Neural cell (in vitro differentiated cells): ENCODE results near the gene TRAF2.

Experiments
- CTCF ChIP-seq: fragments of 450-650 bp; IDR thresholded peaks from 2 replicates; pipeline ENCODE4 v1.5.1; 2014; ENCODE audit warnings: antibody characterized with exemption, mild to moderate bottlenecking, moderate library complexity; ENCODE audit not compliant: poor library complexity, severe bottlenecking
- EP300 ChIP-seq: fragments of 450-650 bp; conservative IDR thresholded peaks from 2 replicates; pipeline ENCODE4 v1.6.1; 2014; ENCODE audit warnings: antibody characterized with exemption, mild to moderate bottlenecking, moderate library complexity; ENCODE audit not compliant: poor library complexity, severe bottlenecking
- EZH2 ChIP-seq: fragments of 200-600, 300-800 bp; shearing (Covaris generic), sonication (generic); IDR thresholded peaks from 2 replicates; pipeline ENCODE4 v1.6.1; 2014; ENCODE audit warnings: antibody characterized with exemption, low read length, borderline replicate concordance, mild to moderate bottlenecking; ENCODE audit not compliant: insufficient read depth, poor library complexity, severe bottlenecking
- MXI1 ChIP-seq: fragments of 450-650 bp; conservative IDR thresholded peaks from 2 replicates; pipeline ENCODE4 v1.6.1; 2014; ENCODE audit warnings: antibody characterized with exemption, mild to moderate bottlenecking; ENCODE audit not compliant: poor library complexity, severe bottlenecking
- POLR2AphosphoS5 ChIP-seq: IDR thresholded peaks from 2 replicates; pipeline ENCODE4 v1.6.1; 2012
- RAD21 ChIP-seq: fragments of 450-650 bp; conservative IDR thresholded peaks from 2 replicates; pipeline ENCODE4 v1.6.1; 2014; ENCODE audit warnings: antibody characterized with exemption, mild to moderate bottlenecking, moderate library complexity
- TAF1 ChIP-seq: IDR thresholded peaks from 2 replicates; pipeline ENCODE4 v1.6.1; 2012; ENCODE audit warnings: low read depth
- TF ChIP-seq, protein P1 (sequence below): IDR thresholded peaks from 2 replicates; pipeline ENCODE4 v1.6.1; 2012; ENCODE audit warnings: borderline replicate concordance

DNA sequence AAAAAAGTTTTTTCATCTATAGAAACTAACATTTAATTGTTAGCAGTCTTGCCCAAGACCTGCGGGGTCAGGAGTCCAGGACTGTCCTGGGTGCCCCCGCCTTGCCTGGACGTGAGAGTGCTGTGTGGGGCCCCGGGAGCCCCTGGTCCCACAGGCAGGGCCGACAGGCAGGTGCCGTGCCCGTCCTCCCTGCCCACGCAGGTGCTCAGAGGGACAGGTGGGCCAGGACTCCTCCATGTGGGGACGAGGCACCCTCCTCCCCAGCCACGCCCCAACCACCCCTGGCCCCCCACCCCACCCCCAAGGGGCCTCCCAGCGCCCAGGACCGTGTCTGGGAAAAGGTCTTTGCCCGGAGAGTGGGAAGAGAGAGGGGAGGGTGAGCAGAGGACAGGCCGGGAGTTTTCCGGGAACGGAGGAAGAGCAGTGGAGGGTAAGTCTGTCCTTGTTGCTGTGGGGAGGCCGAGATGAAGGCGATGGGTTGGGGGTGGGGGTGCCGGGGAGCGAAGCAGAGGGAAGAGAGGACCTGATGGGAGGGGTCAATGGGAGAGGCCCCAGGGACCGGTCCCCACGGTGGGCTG lies 63.0 kb downstream of the TRAF2 start:
- TF ChIP-seq EZH2 (no peak), CTCF (no peak), RAD21 (no peak), POLR2AphosphoS5 (no peak), EP300 (no peak), MXI1 (no peak), TAF1 (no peak)
- TF ChIP-seq, protein P1, sequence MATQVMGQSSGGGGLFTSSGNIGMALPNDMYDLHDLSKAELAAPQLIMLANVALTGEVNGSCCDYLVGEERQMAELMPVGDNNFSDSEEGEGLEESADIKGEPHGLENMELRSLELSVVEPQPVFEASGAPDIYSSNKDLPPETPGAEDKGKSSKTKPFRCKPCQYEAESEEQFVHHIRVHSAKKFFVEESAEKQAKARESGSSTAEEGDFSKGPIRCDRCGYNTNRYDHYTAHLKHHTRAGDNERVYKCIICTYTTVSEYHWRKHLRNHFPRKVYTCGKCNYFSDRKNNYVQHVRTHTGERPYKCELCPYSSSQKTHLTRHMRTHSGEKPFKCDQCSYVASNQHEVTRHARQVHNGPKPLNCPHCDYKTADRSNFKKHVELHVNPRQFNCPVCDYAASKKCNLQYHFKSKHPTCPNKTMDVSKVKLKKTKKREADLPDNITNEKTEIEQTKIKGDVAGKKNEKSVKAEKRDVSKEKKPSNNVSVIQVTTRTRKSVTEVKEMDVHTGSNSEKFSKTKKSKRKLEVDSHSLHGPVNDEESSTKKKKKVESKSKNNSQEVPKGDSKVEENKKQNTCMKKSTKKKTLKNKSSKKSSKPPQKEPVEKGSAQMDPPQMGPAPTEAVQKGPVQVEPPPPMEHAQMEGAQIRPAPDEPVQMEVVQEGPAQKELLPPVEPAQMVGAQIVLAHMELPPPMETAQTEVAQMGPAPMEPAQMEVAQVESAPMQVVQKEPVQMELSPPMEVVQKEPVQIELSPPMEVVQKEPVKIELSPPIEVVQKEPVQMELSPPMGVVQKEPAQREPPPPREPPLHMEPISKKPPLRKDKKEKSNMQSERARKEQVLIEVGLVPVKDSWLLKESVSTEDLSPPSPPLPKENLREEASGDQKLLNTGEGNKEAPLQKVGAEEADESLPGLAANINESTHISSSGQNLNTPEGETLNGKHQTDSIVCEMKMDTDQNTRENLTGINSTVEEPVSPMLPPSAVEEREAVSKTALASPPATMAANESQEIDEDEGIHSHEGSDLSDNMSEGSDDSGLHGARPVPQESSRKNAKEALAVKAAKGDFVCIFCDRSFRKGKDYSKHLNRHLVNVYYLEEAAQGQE = no peak
